Activated naive CD4-positive, alpha-beta T cell treated with anti-CD3 and anti-CD28 coated beads for 36 hours (primary cell): Measurements from ENCODE around the gene SMG1. TPM values are rescaled to one million over a fixed set of nuclear protein-coding genes. Genes with fewer than 3 reads are reported as not detected.
"Not testable (repeated sequence)": the region's sequence is repeated elsewhere in the genome, so short reads cannot be mapped to it uniquely, and the experiment has no call there.

ENCODE experiments used
- CTCF ChIA-PET: fragments of 350-600 bp; sonication (Branson Sonifier 250); formaldehyde crosslinking; loops from one replicate; lab custom pipeline; 2021; ENCODE audit warnings: antibody characterized with exemption; lab: Charles Lee
- DNase-seq: peaks from one replicate; pipeline ENCODE4 v3.0.0-alpha.2; 2020
- H3K27ac Mint-ChIP-seq: one replicate; pipeline ENCODE4 v1.8.0; 2021; ENCODE audit warnings: mild to moderate bottlenecking, mixed read lengths
- H3K27me3 Mint-ChIP-seq: one replicate; pipeline ENCODE4 v1.8.0; 2021; ENCODE audit warnings: low read depth, mixed read lengths
- H3K36me3 Mint-ChIP-seq: one replicate; pipeline ENCODE4 v1.8.0; 2021; ENCODE audit warnings: low read depth, mixed read lengths
- H3K4me1 Mint-ChIP-seq: one replicate; pipeline ENCODE4 v1.8.0; 2021; ENCODE audit warnings: low read depth, mixed read lengths
- H3K4me3 Mint-ChIP-seq: one replicate; pipeline ENCODE4 v1.8.0; 2021; ENCODE audit warnings: mild to moderate bottlenecking, moderate library complexity, mixed read lengths
- H3K9me3 Mint-ChIP-seq: one replicate; pipeline ENCODE4 v1.8.0; 2021; ENCODE audit warnings: mixed read lengths
- intact Hi-C: fragments of 100-400 bp; cut with micrococcal nuclease; formaldehyde crosslinking; loops from one replicate; pipeline ENCODE4 v1.15.1; 2023
- total RNA-seq, 2 experiments: library from RNA; stranded (reverse); gene quantifications; one replicate each; pipeline ENCODE4 v1.2.3, GENCODE V29; 2021

Gene SMG1
- total RNA-seq, 2 experiments from 2014 or later = 96.7 to 106 TPM

GRCh38 chr16:18876301-18876700 is 49.9 kb downstream of the SMG1 start:
- H3K27ac Mint-ChIP-seq, intact Hi-C loops: not testable (repeated sequence)

GRCh38 chr16:18869043-18869771 is 57.0 kb downstream of the SMG1 start:
- CTCF ChIA-PET, H3K27me3 Mint-ChIP-seq, H3K9me3 Mint-ChIP-seq, H3K4me3 Mint-ChIP-seq: not testable (repeated sequence)
- Mint-ChIP-seq H3K36me3 (peaks cover 29% of the 10 kb centered on the region), H3K4me1 (peaks cover 19% of the 10 kb centered on the region), H3K27ac (peak overlapping the region; percentile 74)
- intact Hi-C loops = loop anchor here (10.0 kb wide), 1 partner anchor 56 kb away; the partner anchor contains the start of gene SMG1
- DNase-seq = peak; percentile 17

More at GRCh38 chr16:18876301-18876700, 49.9 kb downstream of the SMG1 start:
- H3K27me3 Mint-ChIP-seq, H3K9me3 Mint-ChIP-seq, H3K4me1 Mint-ChIP-seq, CTCF ChIA-PET, DNase-seq, H3K4me3 Mint-ChIP-seq: not testable (repeated sequence)
- peaks cover 20% of the 10 kb centered on the region for H3K36me3 Mint-ChIP-seq

GRCh38 chr16:18866277-18866823 is 59.9 kb downstream of the SMG1 start:
- intact Hi-C loops = loop anchor here (10.0 kb wide), 1 partner anchor 58 kb away; the partner anchor contains the start of gene SMG1
- H3K4me3 Mint-ChIP-seq, DNase-seq, CTCF ChIA-PET, H3K27ac Mint-ChIP-seq, H3K9me3 Mint-ChIP-seq, H3K27me3 Mint-ChIP-seq: not testable (repeated sequence)
- Mint-ChIP-seq H3K36me3 (peaks cover 30% of the 10 kb centered on the region), H3K4me1 (peaks cover 26% of the 10 kb centered on the region)

- peak overlapping the region; percentile 69 for H3K27ac Mint-ChIP-seq
- H3K4me3 Mint-ChIP-seq, H3K9me3 Mint-ChIP-seq, DNase-seq, CTCF ChIA-PET, H3K27me3 Mint-ChIP-seq: not testable (repeated sequence)
- intact Hi-C loops = loop anchor here (10.0 kb wide), 1 partner anchor 62 kb away; the partner anchor contains the start of gene SMG1
- H3K36me3 Mint-ChIP-seq = peaks cover 35% of the 10 kb centered on the region
- H3K4me1 Mint-ChIP-seq = peaks cover 20% of the 10 kb centered on the region
Measured at GRCh38 chr16:18862891-18863290, 63.3 kb downstream of the SMG1 start.

- peaks cover 43% of the 10 kb centered on the region for H3K36me3 Mint-ChIP-seq
- peaks cover 4% of the 10 kb centered on the region for H3K4me1 Mint-ChIP-seq
- H3K4me3 Mint-ChIP-seq = no peak overlapping the region
- no peaks in the 10 kb centered on the region for H3K27me3 Mint-ChIP-seq
- CTCF ChIA-PET = no interaction called here
- no peaks in the 10 kb centered on the region for H3K9me3 Mint-ChIP-seq
- intact Hi-C loops = no loop called here
- peak overlapping the region; percentile 59 for H3K27ac Mint-ChIP-seq
- no peak for DNase-seq
Measured at GRCh38 chr16:18855196-18855595, 71.0 kb downstream of the SMG1 start.

- peaks cover 47% of the 10 kb centered on the region for H3K36me3 Mint-ChIP-seq
- intact Hi-C loops = no loop called here
- H3K4me1 Mint-ChIP-seq = peaks cover 4% of the 10 kb centered on the region
- DNase-seq = no peak
- H3K27ac Mint-ChIP-seq = peak overlapping the region; percentile 10
- no peak overlapping the region for H3K4me3 Mint-ChIP-seq
- CTCF ChIA-PET = interaction anchor here (1.2 kb wide), 1 partner anchor 52 kb away, joined by 5 read pairs; the partner anchor contains the start of gene ARL6IP1
- H3K9me3 Mint-ChIP-seq = no peaks in the 10 kb centered on the region
- no peaks in the 10 kb centered on the region for H3K27me3 Mint-ChIP-seq
Measured at GRCh38 chr16:18853694-18854093, 72.5 kb downstream of the SMG1 start.

GRCh38 chr16:18852647-18853046 is 73.6 kb downstream of the SMG1 start:
- CTCF ChIA-PET = interaction anchor here (1.2 kb wide), 1 partner anchor 51 kb away, joined by 5 read pairs; the partner anchor contains the start of gene ARL6IP1
- intact Hi-C loops = no loop called here

GRCh38 chr16:18846416-18846815 is 79.8 kb downstream of the SMG1 start:
- intact Hi-C loops = no loop called here
- Mint-ChIP-seq H3K9me3 (no peaks in the 10 kb centered on the region), H3K27me3 (no peaks in the 10 kb centered on the region), H3K36me3 (peaks cover 48% of the 10 kb centered on the region), H3K4me1 (no peaks in the 10 kb centered on the region), H3K4me3 (no peak overlapping the region), H3K27ac (no peak overlapping the region)
- CTCF ChIA-PET = interaction anchor here (1.5 to 1.7 kb wide), 2 partner anchors 10 to 45 kb away, joined by 4 to 6 read pairs; partner anchors contain the start of gene ARL6IP1
- DNase-seq = no peak

More at GRCh38 chr16:18852647-18853046, 73.6 kb downstream of the SMG1 start:
- no peaks in the 10 kb centered on the region for H3K27me3 Mint-ChIP-seq
- H3K4me3 Mint-ChIP-seq = no peak overlapping the region
- H3K9me3 Mint-ChIP-seq = no peaks in the 10 kb centered on the region
- no peak for DNase-seq
- H3K36me3 Mint-ChIP-seq = peaks cover 43% of the 10 kb centered on the region
- H3K4me1 Mint-ChIP-seq = peaks cover 4% of the 10 kb centered on the region
- H3K27ac Mint-ChIP-seq = no peak overlapping the region

- H3K27me3 Mint-ChIP-seq = no peaks in the 10 kb centered on the region
- H3K4me3 Mint-ChIP-seq = no peak overlapping the region
- intact Hi-C loops = no loop called here
- peaks cover 3% of the 10 kb centered on the region for H3K4me1 Mint-ChIP-seq
- peaks cover 48% of the 10 kb centered on the region for H3K36me3 Mint-ChIP-seq
- CTCF ChIA-PET = interaction anchor here (0.6 kb wide), 1 partner anchor 126 kb away, joined by 3 read pairs; no protein-coding TSS in a partner anchor
- H3K27ac Mint-ChIP-seq = no peak overlapping the region
- no peaks in the 10 kb centered on the region for H3K9me3 Mint-ChIP-seq
- no peak for DNase-seq
Measured at GRCh38 chr16:18842565-18842964, 83.6 kb downstream of the SMG1 start.

GRCh38 chr16:18841833-18842525 is 84.2 kb downstream of the SMG1 start:
- Mint-ChIP-seq H3K27ac (no peak overlapping the region), H3K4me1 (peaks cover 9% of the 10 kb centered on the region), H3K9me3 (no peaks in the 10 kb centered on the region), H3K27me3 (no peaks in the 10 kb centered on the region), H3K4me3 (no peak overlapping the region), H3K36me3 (peaks cover 48% of the 10 kb centered on the region)
- DNase-seq = no peak
- CTCF ChIA-PET = interaction anchor here (0.6 kb wide), 1 partner anchor 127 kb away, joined by 3 read pairs; no protein-coding TSS in a partner anchor
- intact Hi-C loops = no loop called here

- intact Hi-C loops = no loop called here
- H3K27me3 Mint-ChIP-seq = no peaks in the 10 kb centered on the region
- CTCF ChIA-PET = interaction anchor here (1.2 kb wide), 1 partner anchor 38 kb away, joined by 3 read pairs; the partner anchor contains the start of gene ARL6IP1
Measured at GRCh38 chr16:18839555-18839954, 86.7 kb downstream of the SMG1 start.

GRCh38 chr16:18836702-18837101 is 89.5 kb downstream of the SMG1 start:
- intact Hi-C loops = no loop called here
- CTCF ChIA-PET = interaction anchor here (0.6 to 3.7 kb wide), 4 partner anchors 10 to 143 kb away, joined by 3 to 19 read pairs (median 4); partner anchors contain the start of gene ARL6IP1
- Mint-ChIP-seq H3K4me1 (peaks cover 13% of the 10 kb centered on the region), H3K27me3 (no peaks in the 10 kb centered on the region), H3K4me3 (no peak overlapping the region), H3K9me3 (no peaks in the 10 kb centered on the region), H3K27ac (peak overlapping the region; percentile 76), H3K36me3 (peaks cover 52% of the 10 kb centered on the region)
- DNase-seq = no peak

More at GRCh38 chr16:18839555-18839954, 86.7 kb downstream of the SMG1 start:
- Mint-ChIP-seq H3K27ac (peak overlapping the region; percentile 20), H3K4me3 (no peak overlapping the region), H3K9me3 (no peaks in the 10 kb centered on the region), H3K4me1 (peaks cover 13% of the 10 kb centered on the region), H3K36me3 (peaks cover 55% of the 10 kb centered on the region)
- DNase-seq = no peak
